HG03439 (cell line): Measurements from ENCODE around the gene CXCL13.
"Not testable (repeated sequence)": the region's sequence is repeated elsewhere in the genome, so short reads cannot be mapped to it uniquely, and the experiment has no call there.

Experiments used
- ATAC-seq: cut with Tn5 transposase; IDR thresholded peaks from one replicate; pipeline ENCODE4 v1.9.1; 2021; ENCODE audit warnings: mild to moderate bottlenecking, moderate library complexity; ENCODE audit not compliant: unreplicated experiment

The CXCL13 gene, protein sequence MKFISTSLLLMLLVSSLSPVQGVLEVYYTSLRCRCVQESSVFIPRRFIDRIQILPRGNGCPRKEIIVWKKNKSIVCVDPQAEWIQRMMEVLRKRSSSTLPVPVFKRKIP

DNA sequence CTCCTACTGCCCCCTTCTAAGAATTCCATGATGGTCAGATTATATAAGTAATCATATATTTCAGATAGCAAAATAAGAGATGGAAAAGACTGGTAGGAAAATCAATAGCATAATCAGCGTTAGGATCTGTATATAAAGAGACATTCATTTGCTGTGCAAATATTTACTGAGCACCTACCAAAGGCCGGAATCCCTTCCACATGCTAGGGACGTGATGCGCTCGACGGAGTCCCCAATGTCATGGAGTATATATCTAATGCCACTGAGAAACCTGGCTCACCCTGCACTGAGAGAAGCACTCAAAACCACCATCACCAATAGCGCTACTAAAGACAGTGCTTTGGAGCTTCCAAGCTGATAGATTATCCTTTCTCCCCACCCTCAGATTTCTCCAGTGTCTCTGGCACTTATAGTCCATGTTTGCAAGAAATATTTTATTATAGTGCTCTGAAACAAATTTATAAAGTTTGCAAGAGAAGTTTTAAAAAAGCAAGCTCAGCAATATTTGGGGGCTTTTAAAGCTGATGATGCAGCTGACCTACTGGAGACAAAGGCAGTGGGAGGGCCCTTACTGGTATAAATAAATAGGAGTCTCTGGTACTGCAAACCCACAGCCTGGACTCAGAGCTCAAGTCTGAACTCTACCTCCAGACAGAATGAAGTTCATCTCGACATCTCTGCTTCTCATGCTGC is at the start of gene CXCL13:
Gene CXCL13, plus strand, starts transcription at position 611 of the 693 bp plus-strand sequence. Its CDS starts 46 bp downstream, at position 657.
- no peak for ATAC-seq

DNA sequence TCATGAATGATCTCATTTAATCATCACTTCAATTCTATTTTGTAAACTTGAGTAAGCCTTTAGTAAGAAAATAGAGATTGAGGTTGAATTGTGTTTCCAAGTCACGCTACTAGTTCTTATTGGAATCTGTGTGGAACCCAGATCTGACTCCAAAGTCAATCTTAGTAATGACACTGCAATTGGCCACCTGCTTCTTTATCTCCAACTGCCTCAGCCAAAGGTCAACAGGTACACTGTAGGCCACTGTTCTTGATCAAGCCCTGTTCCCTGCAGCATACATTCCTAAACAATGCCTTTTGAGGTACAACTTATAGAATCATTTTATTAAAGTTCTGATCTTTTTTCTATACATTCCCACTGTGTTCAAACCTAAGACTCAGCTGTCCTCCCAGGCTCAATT is 45.5 kb upstream of the CXCL13 start:
- ATAC-seq: no peak

DNA sequence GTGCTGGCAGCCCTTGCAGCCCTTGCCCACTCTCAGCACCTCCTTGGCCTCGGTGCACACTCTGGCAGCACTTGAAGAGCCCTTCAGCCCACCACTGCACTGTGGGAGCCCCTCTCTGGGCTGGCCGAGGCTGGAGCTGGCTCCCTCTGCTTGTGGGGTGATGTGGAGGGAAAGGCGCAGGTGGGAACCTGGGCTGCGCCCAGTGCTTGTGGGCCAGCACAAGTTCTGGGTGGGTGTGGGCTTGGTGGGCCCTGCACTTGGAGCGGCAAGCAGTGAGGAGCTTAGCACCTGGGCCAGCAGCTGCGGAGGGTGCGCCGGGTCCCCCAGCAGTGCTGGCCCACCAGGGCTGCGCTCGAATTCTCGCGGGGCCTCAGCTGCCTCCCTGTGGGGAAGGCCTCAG is 43.9 kb upstream of the CXCL13 start:
- not testable (repeated sequence) for ATAC-seq

DNA sequence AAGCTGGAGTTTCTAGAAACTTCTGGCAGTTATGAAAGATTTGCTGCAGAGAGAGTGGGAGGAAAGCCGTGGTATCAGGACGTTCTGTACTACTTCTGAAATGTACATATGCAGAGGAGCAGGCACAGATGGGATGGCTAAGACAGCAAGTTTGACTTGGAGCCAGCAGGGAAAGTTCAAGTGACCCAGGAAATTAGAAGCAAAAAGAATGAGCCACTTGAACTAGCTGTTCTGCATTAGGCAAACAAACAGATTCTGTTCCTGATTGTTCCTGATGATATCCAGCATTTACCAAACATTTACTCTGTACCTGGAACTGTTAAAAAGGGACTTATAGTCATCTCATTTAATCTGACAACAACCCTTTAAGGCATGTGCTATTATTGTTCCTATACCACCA is 41.4 kb upstream of the CXCL13 start:
- no peak for ATAC-seq

DNA sequence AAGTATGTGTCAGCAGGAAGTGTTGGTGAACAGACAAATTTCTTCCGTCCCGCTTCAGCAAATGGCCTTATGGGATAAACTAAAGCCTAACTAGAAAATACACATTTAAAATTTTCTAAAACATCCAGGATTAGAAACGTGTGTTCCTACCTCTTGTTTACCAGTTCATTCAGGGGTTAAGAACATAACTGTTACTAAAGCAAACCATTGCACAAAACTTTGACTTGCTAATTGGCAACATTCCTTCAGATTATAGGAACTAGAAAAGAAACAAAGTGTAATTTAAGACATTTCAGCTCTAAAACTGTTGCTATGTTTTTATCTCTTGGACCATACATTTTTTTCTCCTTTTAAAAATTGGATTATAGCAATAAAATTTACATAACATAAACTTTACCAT is 39.5 kb upstream of the CXCL13 start:
- ATAC-seq: no peak

DNA sequence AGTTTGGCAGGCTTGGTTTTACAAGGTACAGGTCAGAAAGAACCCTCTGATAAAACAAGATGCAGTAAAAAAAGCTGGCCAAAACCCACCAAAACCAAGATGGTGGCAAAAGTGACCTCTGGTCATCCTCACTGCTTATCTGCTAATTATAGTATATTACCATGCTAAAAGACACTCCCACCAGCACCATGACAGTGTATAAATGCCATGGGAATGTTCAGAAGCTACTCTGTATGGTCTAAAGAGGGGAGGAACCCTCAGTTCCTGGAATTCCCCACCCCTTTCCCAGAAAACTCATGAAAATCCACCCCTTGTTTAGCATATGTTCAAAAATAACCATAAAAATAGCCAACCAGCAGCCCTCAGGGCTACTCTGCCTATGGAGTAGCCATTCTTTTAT is 38.1 kb upstream of the CXCL13 start:
- ATAC-seq: no peak

DNA sequence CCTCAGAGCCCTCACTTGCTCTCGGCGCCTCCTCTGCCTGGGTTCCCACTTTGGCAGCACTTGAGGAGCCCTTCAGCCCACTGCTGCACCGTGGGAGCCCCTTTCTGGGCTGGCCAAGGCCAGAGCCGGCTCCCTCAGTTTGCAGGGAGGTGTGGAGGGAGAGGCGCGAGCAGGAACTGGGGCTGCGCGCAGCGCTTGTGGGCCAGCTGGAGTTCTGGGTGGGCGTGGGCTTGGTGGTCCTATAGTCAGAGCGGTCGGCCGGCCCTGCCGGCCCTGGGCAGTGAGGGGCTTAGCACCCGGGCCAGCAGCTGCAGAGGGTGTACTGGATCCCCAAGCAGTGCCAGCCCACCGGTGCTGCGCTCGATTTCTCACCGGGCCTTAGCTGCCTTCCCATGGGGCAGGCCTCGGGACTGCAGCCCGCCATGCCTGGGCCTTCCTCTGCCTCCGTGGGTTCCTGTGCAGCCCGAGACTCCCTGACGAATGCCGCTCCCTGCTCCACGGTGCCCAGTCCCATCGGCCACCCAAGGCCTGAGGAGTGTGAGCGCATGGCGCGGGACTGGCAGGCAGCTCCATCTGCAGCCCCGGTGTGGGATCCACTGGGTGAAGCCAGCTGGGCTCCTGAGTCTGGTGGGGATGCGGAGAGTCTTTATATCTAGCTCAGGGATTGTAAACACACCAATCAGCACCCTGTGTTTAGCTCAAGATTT is 35.0 kb upstream of the CXCL13 start:
- ATAC-seq: not testable (repeated sequence)

DNA sequence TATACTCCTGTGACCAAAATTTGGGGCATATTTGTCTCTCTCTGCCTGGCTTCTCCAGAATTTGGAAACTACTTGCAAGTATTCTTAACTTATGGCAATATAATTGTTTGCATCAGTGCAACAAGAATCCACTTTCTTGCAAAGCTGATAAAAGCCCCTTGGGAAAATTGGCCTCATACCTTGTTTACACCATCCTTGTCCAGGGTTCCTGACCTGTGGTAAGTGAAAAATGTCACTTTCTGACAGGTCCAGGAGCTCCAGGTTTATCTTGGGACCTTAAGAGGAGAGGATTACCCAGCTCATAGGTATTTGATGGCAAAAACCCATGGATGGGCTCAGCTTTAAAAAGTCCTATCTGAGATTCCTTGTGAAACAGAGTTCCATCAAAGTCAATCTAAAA is 29.3 kb upstream of the CXCL13 start:
- ATAC-seq: no peak

DNA sequence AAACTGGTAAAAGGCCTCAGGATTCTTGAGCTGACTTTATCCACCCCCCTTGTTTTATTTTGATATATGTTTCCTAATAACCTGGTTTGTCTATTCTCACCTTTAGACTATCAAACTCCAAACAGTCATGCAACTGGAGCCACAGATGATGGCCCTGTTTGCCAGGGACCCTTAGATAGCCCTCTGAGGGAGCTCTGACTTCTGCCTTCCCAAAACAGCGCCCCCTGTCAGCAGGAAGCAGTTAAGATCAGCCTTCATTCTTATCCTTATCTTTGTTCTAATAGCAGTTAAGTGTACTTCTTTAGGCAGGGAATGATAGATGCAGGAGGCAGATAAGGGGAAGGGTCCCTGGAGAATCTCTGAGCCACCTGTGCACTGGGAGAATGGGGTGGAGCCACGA is 27.5 kb upstream of the CXCL13 start:
- ATAC-seq: no peak

DNA sequence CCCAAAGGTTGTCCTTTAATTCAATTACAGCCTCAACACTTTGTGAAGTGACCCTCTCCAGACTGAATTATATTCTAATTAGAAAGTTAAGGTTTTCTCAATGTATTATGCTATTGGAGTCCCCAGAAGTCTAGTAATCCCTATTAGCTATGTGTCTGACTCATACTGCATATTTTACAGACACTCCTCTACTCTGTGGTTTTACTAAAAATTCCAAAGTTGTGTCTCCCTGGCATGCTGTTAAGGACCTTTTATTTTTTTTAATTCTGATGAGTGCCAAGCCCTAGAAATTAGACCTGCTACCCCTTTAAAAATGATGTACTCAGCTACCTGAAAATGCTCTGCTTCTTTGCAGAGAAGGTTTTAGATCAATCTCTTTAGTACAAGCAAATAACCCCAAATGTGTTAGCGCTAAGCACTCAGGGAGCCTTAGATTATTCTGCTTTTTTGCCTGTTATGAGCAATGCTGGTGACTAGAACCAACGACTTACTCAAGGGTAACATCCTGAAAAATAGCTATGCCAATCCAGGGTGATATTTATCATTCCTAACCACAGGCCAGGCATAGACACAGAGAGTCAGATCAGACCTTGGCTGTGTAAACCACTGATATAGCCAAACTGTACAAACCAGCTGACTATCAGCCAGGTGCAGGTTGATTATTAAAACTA is 26.1 kb upstream of the CXCL13 start:
- no peak for ATAC-seq

DNA sequence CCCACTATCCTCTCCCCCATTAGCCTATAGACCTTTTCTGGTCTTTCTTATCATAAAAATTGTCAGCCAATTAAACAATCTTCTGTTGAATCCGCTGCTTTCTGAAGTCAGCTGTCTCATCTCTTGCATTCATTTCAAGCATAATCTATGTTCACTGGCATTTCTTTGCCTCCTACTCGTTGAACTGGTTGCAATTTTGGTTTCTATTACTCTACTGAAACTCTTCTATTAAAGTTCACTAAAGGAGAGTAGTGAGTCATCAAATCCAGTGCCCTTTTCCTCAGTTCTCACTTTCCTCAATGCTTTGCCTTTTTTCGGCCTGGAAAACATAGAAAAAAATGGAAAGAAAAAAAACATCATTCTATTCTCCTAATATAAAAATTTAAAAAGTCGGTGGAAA is 23.9 kb upstream of the CXCL13 start:
- ATAC-seq: peak; percentile 64

DNA sequence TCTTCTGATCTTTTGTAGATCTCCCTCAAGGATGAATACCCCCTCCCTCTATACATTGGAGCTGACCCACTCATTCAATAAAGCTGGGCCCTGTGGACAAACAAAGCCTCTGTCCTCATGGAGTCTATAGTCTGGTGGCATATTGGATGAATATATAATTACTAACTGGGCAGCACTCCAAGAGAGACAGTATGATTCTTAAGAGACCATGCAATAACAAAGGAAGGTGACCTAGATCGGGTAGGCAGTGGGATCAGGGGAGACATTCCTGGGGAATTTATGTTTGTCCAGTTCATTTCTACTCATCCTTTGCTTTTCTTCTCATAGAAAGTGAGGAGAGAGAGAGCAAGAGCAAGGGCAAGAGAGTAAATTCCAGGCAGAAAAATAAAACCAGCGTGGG is 23.5 kb upstream of the CXCL13 start:
- no peak for ATAC-seq

DNA sequence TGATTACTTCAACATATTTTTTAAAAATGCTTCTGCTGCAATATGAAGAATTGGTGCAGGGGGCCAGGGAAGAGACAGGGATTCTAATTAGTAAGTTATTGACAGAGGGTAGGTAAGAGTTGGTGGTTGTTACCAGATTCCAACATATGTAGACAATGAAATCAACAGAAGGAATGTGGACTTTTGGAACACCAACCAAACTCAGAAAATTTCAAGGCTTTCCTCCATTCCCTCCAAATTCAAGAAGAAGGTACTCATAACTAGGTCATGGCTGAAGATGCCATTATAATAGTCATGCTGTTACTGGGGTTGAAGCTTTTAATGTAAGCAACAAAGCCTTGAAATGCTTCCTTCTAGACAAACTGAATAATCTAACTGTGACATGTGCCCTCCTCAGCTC is 22.9 kb upstream of the CXCL13 start:
- no peak for ATAC-seq

DNA sequence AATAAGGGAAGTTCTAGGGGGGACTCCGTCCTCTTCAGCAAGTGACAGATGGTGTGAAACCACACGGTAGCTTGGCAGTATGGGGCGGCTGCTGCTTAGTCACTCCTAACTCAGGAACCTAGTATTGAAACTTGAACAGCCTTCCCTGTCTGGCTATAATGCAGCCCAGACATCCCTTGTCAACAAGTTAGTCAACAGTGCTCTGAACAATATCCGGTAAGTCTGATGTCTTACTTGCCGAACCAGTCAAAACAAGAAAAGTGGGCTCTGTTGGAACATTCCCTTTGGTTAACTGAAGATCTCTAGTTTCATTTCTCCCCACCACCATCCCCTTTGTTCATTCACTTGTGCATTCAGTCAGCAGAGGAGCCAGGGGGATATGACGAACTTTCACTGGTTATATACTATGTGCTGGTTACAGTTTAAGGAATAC is 18.7 kb upstream of the CXCL13 start:
- peak; percentile 98 for ATAC-seq

DNA sequence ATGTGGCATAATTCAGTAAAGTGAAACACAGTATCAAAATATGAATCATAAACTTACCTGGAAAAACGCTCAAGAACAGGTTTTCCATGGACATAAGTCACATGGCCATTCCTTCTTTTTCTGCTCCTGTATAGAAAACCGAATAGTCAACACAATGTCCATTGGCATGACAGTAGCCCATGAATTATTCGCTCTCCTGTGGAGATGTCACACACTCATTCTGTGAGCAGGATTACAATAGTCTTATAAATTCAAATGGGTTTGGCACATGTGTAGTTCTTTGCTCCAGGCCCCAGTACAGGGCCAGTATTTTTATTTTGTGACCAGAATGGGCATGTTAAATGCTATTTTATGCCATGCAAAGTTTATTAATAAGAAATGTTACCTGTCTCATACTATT is 15.1 kb upstream of the CXCL13 start:
- no peak for ATAC-seq

DNA sequence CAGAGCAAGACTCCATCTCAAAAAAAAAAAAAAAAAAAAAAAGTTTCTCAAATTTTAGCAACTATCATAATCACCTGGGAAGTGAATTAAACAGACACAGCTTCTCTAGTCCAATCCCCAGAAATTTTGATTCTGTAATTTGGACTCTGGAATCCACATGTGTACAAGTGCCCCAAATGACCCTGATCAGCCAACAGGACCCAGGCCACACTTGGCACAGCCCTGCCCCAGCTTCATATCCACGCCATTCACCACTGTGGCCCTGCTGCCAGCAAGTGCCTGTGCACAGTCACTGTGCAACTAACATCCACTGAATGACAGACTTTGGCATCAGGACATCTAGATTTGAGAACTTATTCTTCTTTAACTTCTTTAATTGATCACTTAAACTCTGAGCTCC is 14.1 kb upstream of the CXCL13 start:
- no peak for ATAC-seq

DNA sequence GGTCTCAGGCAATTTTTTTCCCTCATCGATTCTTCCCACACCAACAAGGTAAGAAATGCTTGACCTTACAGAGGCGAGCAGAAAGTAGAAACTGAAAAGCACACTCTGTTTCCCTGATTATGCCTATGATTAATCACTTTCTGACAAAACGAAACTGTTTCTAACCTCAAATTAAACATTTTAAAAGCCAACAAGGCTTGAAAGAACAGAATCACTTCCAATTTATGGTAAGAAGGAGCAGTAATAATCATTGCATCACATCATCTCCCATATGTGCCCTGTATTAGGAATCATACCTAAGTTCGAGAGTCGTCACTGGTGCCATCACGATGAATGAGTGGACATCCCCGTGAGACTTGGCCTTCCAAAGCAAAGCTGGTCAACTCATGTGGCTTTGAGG is 12.5 kb upstream of the CXCL13 start:
- ATAC-seq: no peak

DNA sequence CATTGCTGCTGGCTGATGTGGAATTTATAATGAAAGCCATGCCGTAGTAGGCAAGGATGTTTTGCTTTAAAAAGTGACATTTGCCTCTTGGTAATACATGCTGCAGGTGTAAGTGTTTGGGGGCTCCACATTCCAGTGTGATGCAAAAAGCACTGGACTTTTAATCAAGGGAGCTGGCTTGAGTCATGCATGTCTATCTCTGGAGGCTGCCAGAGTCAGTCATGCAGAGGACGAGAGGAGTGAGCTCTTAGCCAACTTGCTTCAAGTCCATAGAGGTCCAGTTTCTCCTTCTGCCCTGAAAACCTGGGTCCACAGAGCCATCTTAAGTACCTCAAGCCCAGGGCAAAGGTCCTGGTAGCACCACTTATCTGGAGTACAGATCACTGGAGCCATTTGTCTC is 11.6 kb upstream of the CXCL13 start:
- ATAC-seq: no peak

DNA sequence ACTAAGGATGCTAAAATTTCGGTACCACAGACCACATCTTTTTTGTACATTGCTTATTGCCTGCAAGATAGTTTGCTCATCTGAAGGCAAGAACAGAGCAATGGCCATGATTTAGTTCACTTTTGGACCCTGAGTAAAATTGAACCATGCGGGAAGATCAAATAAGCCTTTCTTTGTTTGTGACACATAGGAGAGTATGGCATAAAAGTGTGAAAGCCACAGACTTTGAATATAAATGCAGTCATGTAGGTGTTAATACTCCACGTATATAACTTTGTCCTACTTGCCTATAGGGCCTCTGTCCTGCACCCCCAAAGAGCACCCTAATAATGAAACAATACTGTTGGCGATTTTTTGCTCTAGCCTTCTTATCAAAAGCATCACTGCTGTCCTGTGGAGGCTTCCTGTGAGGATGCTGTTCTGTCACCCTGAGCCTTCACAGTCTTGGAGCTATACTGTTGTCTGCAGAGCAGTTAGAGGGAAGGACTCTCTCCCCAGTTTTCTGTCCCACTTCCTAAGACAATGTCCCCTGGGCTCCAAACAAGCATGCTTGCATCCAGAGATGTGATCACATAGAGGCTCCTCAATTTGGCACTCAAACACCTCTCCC is 10.2 kb upstream of the CXCL13 start:
- no peak for ATAC-seq

DNA sequence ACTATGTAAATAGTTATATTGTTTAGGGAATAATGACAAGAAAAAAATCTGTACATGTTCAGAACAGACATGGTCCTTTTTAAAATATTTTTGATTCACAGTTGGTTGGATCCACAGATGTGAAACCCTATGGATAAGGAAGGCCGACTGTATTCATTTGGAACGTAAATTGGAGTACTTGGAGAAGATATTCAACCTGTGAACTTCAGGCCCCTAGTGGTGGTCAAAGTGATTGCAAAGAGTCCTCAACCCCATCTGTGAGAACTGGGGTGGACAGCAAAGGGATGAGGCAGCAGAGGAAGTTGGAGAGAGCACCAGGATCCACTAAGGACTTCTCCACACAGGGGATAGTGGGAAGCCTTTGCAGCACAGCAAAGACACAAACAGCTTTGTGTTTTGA is 6.2 kb upstream of the CXCL13 start:
- no peak for ATAC-seq
